ENCODE results near the gene PCSK6. TPM values are rescaled to one million over a fixed set of nuclear protein-coding genes. Genes with fewer than 3 reads are reported as not detected.
"Not testable (repeated sequence)": the region's sequence is repeated elsewhere in the genome, so short reads cannot be mapped to it uniquely, and the experiment has no call there.

The PCSK6 gene
- total RNA-seq, 2 experiments from 2014 or later, result 0.25 to 0.64 TPM

DNA sequence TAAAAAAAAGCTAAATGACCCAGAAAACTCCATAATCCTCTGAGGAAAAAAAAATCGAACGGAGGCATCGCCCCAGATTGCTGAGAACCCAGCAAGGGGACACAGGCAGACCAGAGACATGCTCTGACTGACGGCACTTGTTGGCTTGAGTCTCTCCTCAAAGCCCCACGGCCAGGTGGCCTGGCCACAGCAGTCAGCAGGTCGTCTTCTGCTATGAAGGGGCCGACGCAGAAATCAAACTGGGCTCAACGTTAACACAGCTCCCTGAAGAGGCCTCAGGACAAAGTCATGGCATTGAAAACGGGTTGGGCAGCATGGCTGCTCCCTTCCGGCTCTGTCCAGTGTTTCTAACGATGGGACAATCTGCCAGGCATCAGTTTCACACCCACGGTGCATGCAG is 17.5 kb downstream of the PCSK6 start:
- H3K27me3 Mint-ChIP-seq (ENCODE audit: low read depth), result peaks cover 3% of the 10 kb centered on the region
- no peak overlapping the region for H3K27ac Mint-ChIP-seq
- no peaks in the 10 kb centered on the region for H3K36me3 Mint-ChIP-seq (ENCODE audit: low read depth)
- H3K9me3 Mint-ChIP-seq, result no peaks in the 10 kb centered on the region
- H3K4me1 Mint-ChIP-seq (ENCODE audit: low read depth), result no peaks in the 10 kb centered on the region
- CTCF ChIA-PET, result interaction anchor here (1.5 kb wide), 1 partner anchor 30 kb away, joined by 3 read pairs; no protein-coding TSS in a partner anchor
- H3K4me3 Mint-ChIP-seq, result no peak overlapping the region
- no peak for DNase-seq
- intact Hi-C loops (cut with micrococcal nuclease), result no loop called here

DNA sequence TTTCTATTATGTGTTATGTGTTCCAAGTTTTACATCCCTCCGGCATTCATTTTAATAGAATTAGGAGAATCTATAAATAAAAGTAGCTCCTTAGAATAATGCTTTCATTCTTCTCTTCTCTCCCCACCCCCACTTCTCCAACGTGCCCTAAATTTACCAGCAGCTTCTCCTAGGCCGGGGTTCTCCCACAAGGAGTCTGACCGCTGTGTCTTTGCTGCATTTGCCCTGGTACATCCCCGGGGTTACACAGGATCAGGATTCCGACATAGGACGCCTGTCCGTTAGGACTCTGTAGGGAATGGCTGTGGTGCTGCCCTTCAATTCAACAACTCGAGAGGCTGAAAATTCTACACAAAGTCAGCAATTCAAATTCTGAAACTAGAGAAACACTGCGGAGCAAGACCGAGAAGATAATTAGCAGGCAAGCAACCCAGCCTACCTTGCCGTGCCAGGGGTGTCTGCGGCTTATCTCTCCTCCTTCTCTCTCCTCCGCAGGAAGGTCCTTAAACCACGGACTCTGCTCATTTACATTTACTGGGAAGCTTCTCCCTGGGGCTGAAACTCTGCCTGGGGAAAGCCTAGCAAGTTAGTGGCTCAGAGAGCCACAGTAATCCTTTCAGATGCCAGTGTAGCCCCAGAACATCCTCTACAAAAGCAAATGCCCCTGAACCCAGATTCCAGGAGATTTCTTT is 18.8 kb downstream of the PCSK6 start:
- Mint-ChIP-seq H3K36me3 (ENCODE audit: low read depth) (no peaks in the 10 kb centered on the region), H3K4me1 (ENCODE audit: low read depth) (no peaks in the 10 kb centered on the region), H3K4me3 (no peak overlapping the region), H3K27me3 (ENCODE audit: low read depth) (peaks cover 3% of the 10 kb centered on the region), H3K27ac (no peak overlapping the region), H3K9me3 (no peaks in the 10 kb centered on the region)
- DNase-seq, result no peak
- intact Hi-C loops (cut with micrococcal nuclease), result no loop called here
- CTCF ChIA-PET, result interaction anchor here (1.3 kb wide), 1 partner anchor 31 kb away, joined by 4 read pairs; no protein-coding TSS in a partner anchor

DNA sequence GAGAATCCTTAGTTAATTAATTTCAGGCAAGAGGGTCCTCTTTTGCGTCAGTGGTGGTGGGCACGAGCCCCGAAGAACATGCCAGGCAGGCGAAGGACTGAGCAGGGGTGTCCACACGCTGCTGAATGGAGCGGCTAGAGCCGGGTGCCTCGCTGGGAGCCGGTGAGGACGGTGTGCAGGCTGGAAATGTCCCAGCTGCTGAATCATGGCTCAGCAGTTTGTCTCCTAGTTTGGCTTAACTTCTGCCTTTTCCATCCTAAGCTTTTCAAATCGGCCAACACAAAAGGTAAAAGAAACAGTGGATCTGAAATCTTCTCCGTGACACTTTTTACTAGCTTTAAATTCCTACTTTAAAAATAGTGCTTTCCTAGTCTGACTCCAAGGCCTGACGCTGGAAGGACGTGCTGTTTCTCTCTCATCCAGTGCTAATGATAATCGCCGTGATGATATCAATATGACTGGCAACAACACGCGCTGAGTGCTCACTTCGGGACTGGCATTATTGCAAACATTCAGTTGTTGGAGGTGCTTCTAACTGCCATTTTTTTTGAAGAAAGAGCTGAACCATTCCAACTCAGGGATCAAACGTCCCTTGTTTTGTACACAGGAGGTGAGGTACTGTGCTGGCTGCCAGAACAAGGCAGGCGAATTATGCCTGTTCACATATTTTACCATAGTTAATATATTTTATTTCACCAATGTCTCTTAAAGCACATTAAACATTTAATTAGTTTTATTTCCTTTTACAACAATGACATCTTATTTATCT is 19.8 kb downstream of the PCSK6 start:
- Mint-ChIP-seq H3K4me1 (ENCODE audit: low read depth) (no peaks in the 10 kb centered on the region), H3K4me3 (no peak overlapping the region), H3K27me3 (ENCODE audit: low read depth) (peaks cover 2% of the 10 kb centered on the region), H3K27ac (no peak overlapping the region), H3K36me3 (ENCODE audit: low read depth) (no peaks in the 10 kb centered on the region), H3K9me3 (no peaks in the 10 kb centered on the region)
- CTCF ChIA-PET, result interaction anchor here (0.6 to 1.3 kb wide), 2 partner anchors 32 to 64 kb away, joined by 3 to 4 read pairs; no protein-coding TSS in a partner anchor
- intact Hi-C loops (cut with micrococcal nuclease), result no loop called here
- DNase-seq, result no peak

DNA sequence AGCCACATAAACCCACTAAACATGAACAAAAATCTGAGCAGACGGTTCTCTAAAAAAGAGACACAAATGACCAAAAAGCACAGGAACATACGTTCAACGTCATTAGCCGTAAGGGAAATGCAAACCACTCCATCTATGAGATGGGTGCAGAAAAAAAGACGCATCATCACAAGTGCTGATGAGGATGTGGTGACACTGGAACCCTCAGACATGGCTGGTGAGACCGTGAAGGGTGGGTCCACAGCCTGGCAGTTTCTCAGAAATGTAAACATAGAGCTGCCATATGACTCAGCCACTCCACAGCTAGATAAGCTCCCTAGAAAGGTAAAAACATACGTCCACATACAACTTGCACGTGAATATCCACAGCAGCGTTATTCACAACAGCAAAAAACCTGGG is 23.3 kb downstream of the PCSK6 start:
- no peak for DNase-seq
- Mint-ChIP-seq H3K36me3 (ENCODE audit: low read depth) (no peaks in the 10 kb centered on the region), H3K9me3 (no peaks in the 10 kb centered on the region), H3K4me3 (no peak overlapping the region), H3K4me1 (ENCODE audit: low read depth) (peaks cover 3% of the 10 kb centered on the region), H3K27me3 (ENCODE audit: low read depth) (peaks cover 5% of the 10 kb centered on the region), H3K27ac (no peak overlapping the region)
- intact Hi-C loops (cut with micrococcal nuclease), result no loop called here
- CTCF ChIA-PET, result interaction anchor here (0.6 kb wide), 1 partner anchor 164 kb away, joined by 4 read pairs; no protein-coding TSS in a partner anchor

DNA sequence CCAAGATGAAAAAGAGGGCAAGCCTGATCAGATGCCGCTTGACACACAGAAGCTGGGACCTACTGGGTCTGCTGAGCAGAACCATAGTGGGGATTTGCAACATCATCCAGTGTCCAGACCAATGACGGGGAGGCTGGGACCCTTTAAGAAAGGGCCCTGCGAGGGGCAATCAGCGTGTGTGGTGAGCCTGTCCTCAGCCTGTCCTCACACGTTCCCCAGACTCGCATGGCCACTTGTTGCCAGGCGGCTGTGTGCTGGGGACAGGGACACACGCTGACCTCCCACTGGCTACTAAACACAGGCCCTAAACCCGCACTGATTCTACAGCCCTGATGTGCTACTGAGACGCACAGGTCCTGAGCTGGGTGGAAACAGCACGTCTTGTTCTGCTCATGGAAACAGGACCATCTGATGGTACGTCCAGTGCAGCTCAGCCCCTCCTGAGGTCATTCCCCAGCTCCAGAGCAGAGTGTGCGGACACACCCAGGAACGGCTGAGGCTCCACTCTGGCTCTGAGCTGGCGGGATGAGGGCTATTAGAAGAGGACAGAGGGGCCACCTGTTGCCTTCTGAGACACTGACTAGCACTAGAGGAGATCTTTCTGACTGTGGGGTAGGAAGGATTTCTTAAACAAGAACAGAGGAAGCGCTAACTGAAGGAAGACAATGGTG is 24.4 kb downstream of the PCSK6 start:
- Mint-ChIP-seq H3K27me3 (ENCODE audit: low read depth) (peaks cover 5% of the 10 kb centered on the region), H3K4me3 (no peak overlapping the region), H3K4me1 (ENCODE audit: low read depth) (peaks cover 11% of the 10 kb centered on the region), H3K9me3 (no peaks in the 10 kb centered on the region), H3K36me3 (ENCODE audit: low read depth) (no peaks in the 10 kb centered on the region), H3K27ac (no peak overlapping the region)
- intact Hi-C loops (cut with micrococcal nuclease), result no loop called here
- DNase-seq, result no peak
- CTCF ChIA-PET, result no interaction called here

DNA sequence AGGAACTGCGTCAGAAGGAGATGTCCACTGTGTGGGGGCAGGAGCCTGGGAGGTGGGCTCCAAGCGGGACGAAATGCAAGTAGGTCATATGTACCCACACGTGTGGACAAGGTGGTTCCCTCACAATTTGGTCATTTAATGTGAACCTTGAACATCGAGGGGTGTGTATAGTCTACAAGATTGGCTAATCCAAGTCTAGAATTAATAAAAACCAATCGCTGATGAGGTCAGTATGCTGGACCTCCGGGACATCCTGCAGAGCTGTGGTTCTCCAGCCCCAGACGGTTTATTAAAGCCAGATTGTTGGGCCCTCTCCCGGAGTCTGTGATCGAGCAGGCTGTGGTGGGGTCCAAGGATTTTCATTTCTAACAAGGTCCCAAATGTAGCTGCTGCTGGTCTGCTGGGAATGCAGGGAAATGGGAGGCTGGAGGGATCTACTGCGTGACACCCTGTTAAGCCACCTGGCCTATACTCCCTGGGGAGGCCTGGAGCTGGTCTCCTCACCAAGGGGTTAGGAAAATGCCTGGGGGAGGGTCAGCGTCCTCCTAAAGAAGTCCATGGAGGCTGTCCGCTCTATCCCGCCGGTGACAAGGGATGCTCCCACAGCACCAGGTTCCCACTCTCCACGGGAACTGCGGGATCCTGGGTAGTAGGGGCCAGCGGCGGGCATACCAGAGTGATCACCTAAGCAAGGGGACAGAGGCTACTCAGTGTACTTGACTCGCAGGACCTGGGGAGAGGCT is 25.1 kb downstream of the PCSK6 start:
- peaks cover 11% of the 10 kb centered on the region for H3K4me1 Mint-ChIP-seq (ENCODE audit: low read depth)
- H3K4me3 Mint-ChIP-seq, result no peak overlapping the region
- H3K9me3 Mint-ChIP-seq, result no peaks in the 10 kb centered on the region
- DNase-seq, result no peak
- H3K36me3 Mint-ChIP-seq (ENCODE audit: low read depth), result no peaks in the 10 kb centered on the region
- peaks cover 5% of the 10 kb centered on the region for H3K27me3 Mint-ChIP-seq (ENCODE audit: low read depth)
- intact Hi-C loops (cut with micrococcal nuclease), result no loop called here
- H3K27ac Mint-ChIP-seq, result no peak overlapping the region
- CTCF ChIA-PET, result no interaction called here

DNA sequence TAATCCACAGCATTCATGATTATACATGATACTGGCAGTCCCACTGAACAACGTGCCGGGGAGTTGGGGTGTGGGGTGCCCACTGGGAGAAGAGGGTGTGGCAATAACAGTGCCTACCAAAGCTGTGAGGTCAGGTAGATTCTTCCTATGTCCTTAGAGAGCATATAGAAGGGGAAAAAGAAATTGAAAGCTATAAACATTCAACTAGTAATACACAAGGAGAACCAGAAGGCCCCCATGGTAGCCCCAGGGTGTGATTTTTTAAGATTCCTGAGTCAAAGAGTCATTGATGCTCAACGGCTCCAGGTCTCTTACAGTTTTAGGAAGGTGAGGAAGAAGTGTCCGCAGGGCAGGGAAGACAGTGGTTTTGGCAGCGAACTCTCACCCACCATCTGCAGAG is 25.8 kb downstream of the PCSK6 start:
- H3K4me3 Mint-ChIP-seq; DNase-seq; H3K36me3 Mint-ChIP-seq (ENCODE audit: low read depth); intact Hi-C loops (cut with micrococcal nuclease); CTCF ChIA-PET; H3K27me3 Mint-ChIP-seq (ENCODE audit: low read depth); H3K27ac Mint-ChIP-seq; H3K9me3 Mint-ChIP-seq: not testable (repeated sequence)
- peaks cover 11% of the 10 kb centered on the region for H3K4me1 Mint-ChIP-seq (ENCODE audit: low read depth)

DNA sequence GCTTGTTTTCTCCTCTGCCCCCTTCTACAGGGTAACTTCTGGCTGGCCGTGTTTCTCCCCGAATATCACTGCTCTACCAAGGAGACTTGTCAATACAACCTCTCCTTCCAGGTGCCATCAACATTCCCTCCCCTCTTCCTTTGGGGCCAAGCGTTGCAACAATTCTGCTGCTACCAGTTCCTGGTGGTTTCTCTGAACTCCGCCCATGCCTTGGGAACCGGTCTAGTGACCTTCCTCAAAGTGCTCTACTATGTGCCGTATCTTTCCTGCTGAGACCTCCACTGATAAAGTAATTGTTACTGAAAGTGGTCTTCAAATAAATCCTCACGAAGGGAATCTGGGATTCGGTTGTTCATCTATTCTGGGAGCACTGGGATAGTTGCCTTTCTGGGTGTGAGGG is 26.2 kb downstream of the PCSK6 start:
- Mint-ChIP-seq H3K27ac (no peak overlapping the region), H3K4me3 (no peak overlapping the region), H3K9me3 (no peaks in the 10 kb centered on the region), H3K36me3 (ENCODE audit: low read depth) (no peaks in the 10 kb centered on the region), H3K27me3 (ENCODE audit: low read depth) (peaks cover 5% of the 10 kb centered on the region), H3K4me1 (ENCODE audit: low read depth) (peaks cover 11% of the 10 kb centered on the region)
- CTCF ChIA-PET, result no interaction called here
- intact Hi-C loops (cut with micrococcal nuclease), result no loop called here
- DNase-seq, result no peak

DNA sequence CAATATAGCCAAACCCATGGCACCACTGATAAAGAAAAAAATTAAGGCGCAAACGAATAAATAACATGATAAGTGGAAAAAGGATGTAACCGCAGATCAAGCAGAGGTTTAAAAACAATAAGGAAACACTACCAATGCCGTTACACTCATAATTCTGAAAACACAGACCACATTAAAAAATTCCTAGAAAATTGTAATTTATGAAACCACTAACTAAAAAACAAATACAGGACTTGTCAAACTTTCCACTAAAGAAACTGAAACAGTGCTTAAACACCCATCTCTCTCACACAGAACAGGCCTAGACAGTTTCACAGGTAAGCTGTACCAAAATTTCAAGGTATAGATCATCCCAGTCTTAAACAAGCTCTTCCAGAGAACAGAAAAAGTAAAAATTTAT is 28.4 kb downstream of the PCSK6 start:
- H3K27me3 Mint-ChIP-seq (ENCODE audit: low read depth), result peaks cover 5% of the 10 kb centered on the region
- H3K36me3 Mint-ChIP-seq (ENCODE audit: low read depth), result no peaks in the 10 kb centered on the region
- no peak for DNase-seq
- no peak overlapping the region for H3K4me3 Mint-ChIP-seq
- intact Hi-C loops (cut with micrococcal nuclease), result no loop called here
- CTCF ChIA-PET, result no interaction called here
- peaks cover 11% of the 10 kb centered on the region for H3K4me1 Mint-ChIP-seq (ENCODE audit: low read depth)
- H3K27ac Mint-ChIP-seq, result no peak overlapping the region
- H3K9me3 Mint-ChIP-seq, result no peaks in the 10 kb centered on the region

DNA sequence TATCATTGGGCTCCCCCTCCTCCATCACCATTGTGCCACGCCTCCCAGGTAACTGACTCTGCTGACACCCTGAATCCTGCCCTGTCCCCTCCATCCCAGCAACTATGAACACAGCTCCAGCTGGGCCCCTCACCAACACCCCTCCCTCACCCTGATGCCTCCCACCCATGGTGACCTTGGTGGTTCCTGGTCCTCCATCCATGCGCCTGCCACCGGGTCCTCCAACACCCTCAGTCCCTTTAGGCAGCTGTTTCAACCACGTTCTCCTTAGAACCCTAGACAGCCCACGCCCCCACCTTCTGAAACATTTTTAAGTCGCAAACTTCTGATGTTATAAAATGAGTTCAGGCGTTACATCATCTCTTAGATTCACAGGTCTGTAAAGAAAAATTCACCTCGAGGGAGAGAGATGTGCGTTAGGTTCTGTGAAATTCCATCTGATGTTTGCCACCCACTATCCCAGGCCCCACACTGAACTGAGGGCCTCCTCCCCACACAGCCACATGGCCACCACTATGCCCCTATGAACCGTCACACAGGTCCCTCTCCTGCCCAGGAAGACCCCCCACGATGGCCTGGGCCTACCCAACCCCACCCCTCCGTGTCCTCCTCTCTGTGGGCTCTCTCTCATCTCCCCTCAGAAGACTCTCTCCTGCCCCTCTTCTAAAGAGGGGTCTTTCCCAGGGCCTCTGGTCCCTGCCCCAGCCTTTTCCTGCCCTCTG is 29.8 kb downstream of the PCSK6 start:
- Mint-ChIP-seq H3K9me3 (no peaks in the 10 kb centered on the region), H3K27ac (no peak overlapping the region), H3K27me3 (ENCODE audit: low read depth) (peaks cover 9% of the 10 kb centered on the region), H3K4me1 (ENCODE audit: low read depth) (peaks cover 11% of the 10 kb centered on the region), H3K4me3 (no peak overlapping the region), H3K36me3 (ENCODE audit: low read depth) (no peaks in the 10 kb centered on the region)
- intact Hi-C loops (cut with micrococcal nuclease), result no loop called here
- no peak for DNase-seq
- CTCF ChIA-PET, result no interaction called here

DNA sequence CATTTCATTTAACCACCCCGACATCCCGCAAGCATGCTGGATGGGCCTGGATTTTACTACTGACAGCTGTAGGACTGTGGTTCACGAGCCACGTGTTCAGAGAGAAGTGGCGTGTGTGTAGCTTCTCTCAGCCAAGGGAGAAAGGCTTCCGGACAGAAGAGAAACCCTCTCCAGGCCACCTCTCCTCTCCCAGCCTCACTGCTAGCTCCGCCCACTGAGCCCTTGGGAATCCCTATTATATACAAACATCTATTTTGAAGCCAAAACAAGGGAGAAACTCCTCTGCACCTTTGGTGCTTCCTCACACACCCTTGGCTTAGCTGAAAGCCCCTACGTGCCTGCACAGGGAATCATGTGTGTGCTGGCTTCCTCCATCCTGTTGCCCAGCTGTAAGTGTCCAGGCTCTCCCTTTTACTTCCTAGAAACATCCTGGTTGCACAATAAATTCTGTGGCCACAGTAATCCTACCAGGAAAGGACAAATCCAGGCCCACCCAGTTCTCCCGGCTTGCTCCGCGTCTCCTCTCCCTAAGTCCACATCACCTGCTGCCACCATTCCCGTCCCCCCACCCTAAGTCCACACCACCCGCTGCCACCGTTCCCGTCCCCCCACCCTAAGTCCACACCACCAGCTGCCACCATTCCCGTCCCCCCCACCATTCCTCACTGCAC is 30.5 kb downstream of the PCSK6 start:
- Mint-ChIP-seq H3K4me3 (no peak overlapping the region), H3K36me3 (ENCODE audit: low read depth) (no peaks in the 10 kb centered on the region), H3K4me1 (ENCODE audit: low read depth) (peaks cover 11% of the 10 kb centered on the region), H3K9me3 (no peaks in the 10 kb centered on the region), H3K27me3 (ENCODE audit: low read depth) (peaks cover 9% of the 10 kb centered on the region), H3K27ac (no peak overlapping the region)
- CTCF ChIA-PET, result no interaction called here
- intact Hi-C loops (cut with micrococcal nuclease), result no loop called here
- DNase-seq, result no peak

Measured in activated naive CD4-positive, alpha-beta T cell treated with anti-CD3 and anti-CD28 coated beads for 36 hours (primary cell).